ENCODE measurements around the gene RAB30.

DNA sequence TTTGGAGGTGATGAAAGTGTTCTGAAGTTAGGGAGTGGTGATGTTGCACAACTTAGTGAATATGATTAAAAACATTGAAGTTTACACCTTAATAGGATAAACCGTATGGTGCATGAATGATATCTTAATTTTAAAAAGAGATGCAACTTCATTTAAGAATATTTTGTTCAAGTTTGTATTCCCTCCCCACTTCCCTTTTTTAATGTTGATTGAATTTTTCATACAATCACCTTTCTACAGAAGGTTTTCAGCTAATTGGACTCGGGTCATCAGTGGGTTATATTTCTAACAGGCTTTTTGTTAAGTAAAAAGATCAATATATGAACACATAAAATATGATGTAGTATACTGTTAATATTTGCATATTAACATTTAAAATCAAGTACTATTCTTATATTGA, 97.6 kb downstream of the RAB30 start:
- TF ChIP-seq ZNF624 (tag by site-specific recombination; IDR thresholded peaks at IDR 0.05) (no peak), CTCF (tag by site-specific recombination; IDR thresholded peaks at IDR 0.05) (no peak), KLF8 (tag by site-specific recombination; IDR thresholded peaks at IDR 0.05) (no peak), PRDM1 (tag by site-specific recombination; IDR thresholded peaks at IDR 0.05) (no peak), ZSCAN16 (tag by site-specific recombination; IDR thresholded peaks at IDR 0.05) (no peak), ZNF416 (tag by site-specific recombination; IDR thresholded peaks at IDR 0.05) (no peak), SCRT2 (tag by site-specific recombination; IDR thresholded peaks at IDR 0.05) (no peak), ZNF398 (tag by site-specific recombination; IDR thresholded peaks at IDR 0.05) (no peak)
